Upper lobe of left lung (tissue), 6 donors: ENCODE measurements around the gene TUFT1. TPM values are rescaled to one million over a fixed set of nuclear protein-coding genes. Genes with fewer than 3 reads are reported as not detected.

Source experiments
- ATAC-seq, 2 donors: fragments of 200-7000 bp; cut with Tn5 transposase; one replicate each; pipeline ENCODE4 v1.9.1; 2022; ENCODE audit warnings: mild to moderate bottlenecking in 2 of 2, moderate library complexity in 2 of 2; ENCODE audit not compliant: low FRiP score in 2 of 2
- DNase-seq, 2 donors: peaks; one replicate each; pipeline ENCODE4 v3.0.0-alpha.2; 2019 to 2020
- H3K27ac ChIP-seq, 4 donors: fragments of 200-600 bp; sonication (generic); one replicate each; pipeline ENCODE4 v1.5.1; 2016 to 2019
- H3K27me3 ChIP-seq, 4 donors: fragments of 200-600 bp; sonication (generic); one replicate each; pipeline ENCODE4 v1.5.1; 2017 to 2019
- H3K36me3 ChIP-seq, 4 donors: fragments of 200-600 bp; sonication (generic); one replicate each; pipeline ENCODE4 v1.5.1; 2016 to 2019
- H3K4me1 ChIP-seq, 4 donors: fragments of 200-600 bp; sonication (generic); one replicate each; pipeline ENCODE4 v1.5.1; 2018 to 2019
- H3K4me3 ChIP-seq, 4 donors: fragments of 200-600 bp; sonication (generic); one replicate each; pipeline ENCODE4 v1.5.1; 2017 to 2019; ENCODE audit warnings: mild to moderate bottlenecking in 2 of 4, moderate library complexity in 1 of 4
- H3K9me3 ChIP-seq, 4 donors: fragments of 200-600 bp; sonication (generic); one replicate each; pipeline ENCODE4 v1.5.1; 2018 to 2019
- EP300 ChIP-seq, 4 donors: sonication (generic); formaldehyde crosslinking; IDR thresholded peaks; one replicate each; pipeline ENCODE4 v1.5.1; 2017; ENCODE audit warnings: antibody characterized with exemption in 4 of 4, control low read depth in 2 of 4
- POLR2A ChIP-seq, 4 donors: fragments of 450-650 bp; IDR thresholded peaks; one replicate each; pipeline ENCODE4 v1.5.1; 2016 to 2017; ENCODE audit warnings: antibody characterized with exemption in 4 of 4, mild to moderate bottlenecking in 2 of 4
- POLR2AphosphoS5 ChIP-seq, 2 donors: sonication (generic); formaldehyde crosslinking; IDR thresholded peaks; one replicate each; pipeline ENCODE4 v1.5.1; 2017; ENCODE audit warnings: antibody characterized with exemption in 2 of 2
- WGBS, 2 donors: methylation state at CpG; one replicate each; pipeline ENCODE4 v1.1.5; 2017 to 2018; 5-methylcytosine and 5-hydroxymethylcytosine counted together
- total RNA-seq, 6 donors: library from RNA; depleted of rRNA in 4 of 6; stranded (reverse); fragments of >200 nt in 4 of 6; gene quantifications; one replicate each; pipeline versions ENCODE4 v1.1.0 to v1.2.1, GENCODE V29; 2016 to 2021
- TF ChIP-seq, protein P1 (sequence below), 6 experiments: fragments of 450-650 bp in 4 of 6; fragments of 200-600 bp in 2 of 6; sonication (generic) in 2 of 6; IDR thresholded peaks; one replicate each; pipeline ENCODE4 v1.5.1; 2016 to 2019; ENCODE audit warnings: antibody characterized with exemption in 6 of 6
- donor health status: DM: no; HTN: no; CAD: no; lungs with moderate emphysema.
- donor health status: DM: no; HTN: yes; CAD: no; lungs with severe emphysema.

The TUFT1 gene
- total RNA-seq, 6 donors from 2014 or later: 9.9 to 18.1 (median 12.5) TPM

DNA sequence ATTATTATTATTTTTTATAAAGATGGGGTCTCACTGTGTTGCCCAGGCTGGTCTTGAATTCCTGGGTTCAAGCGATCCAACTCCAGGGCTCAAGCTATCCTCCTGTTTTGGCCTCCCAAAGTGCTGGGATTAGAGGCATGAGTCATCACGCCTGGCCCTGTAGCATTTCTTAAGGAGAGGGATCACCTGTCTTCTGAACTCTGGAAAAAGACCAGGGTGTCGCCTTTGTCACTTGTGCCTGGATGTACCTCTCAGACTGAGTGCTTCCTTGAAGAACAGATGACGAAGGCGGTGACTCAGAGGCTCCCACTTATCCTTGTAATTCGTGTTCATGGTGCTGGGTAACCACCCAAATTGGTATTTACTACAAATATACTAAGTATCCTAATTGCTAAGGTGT lies 31.3 kb upstream of the TUFT1 start:
- ATAC-seq (peak in 1 of 2 donors; percentile 23), DNase-seq (peak in 1 of 2 donors; percentile 90)
- peak overlapping the region in 3 of 4 donors; percentile 27 to 51 (median 32) for H3K27ac ChIP-seq
- H3K27me3 ChIP-seq: no peaks in the 10 kb centered on the region
- H3K9me3 ChIP-seq: no peaks in the 10 kb centered on the region
- no peaks in the 10 kb centered on the region for H3K36me3 ChIP-seq
- peaks cover 11 to 26% (median 16%) of the 10 kb centered on the region in 4 donors for H3K4me1 ChIP-seq
- TF ChIP-seq, protein P1, sequence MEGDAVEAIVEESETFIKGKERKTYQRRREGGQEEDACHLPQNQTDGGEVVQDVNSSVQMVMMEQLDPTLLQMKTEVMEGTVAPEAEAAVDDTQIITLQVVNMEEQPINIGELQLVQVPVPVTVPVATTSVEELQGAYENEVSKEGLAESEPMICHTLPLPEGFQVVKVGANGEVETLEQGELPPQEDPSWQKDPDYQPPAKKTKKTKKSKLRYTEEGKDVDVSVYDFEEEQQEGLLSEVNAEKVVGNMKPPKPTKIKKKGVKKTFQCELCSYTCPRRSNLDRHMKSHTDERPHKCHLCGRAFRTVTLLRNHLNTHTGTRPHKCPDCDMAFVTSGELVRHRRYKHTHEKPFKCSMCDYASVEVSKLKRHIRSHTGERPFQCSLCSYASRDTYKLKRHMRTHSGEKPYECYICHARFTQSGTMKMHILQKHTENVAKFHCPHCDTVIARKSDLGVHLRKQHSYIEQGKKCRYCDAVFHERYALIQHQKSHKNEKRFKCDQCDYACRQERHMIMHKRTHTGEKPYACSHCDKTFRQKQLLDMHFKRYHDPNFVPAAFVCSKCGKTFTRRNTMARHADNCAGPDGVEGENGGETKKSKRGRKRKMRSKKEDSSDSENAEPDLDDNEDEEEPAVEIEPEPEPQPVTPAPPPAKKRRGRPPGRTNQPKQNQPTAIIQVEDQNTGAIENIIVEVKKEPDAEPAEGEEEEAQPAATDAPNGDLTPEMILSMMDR (IDR thresholded peaks at IDR 0.05): no peak
- peak; percentile 54 to 64 for TF ChIP-seq POLR2AphosphoS5 (IDR thresholded peaks at IDR 0.05)
- no peak for TF ChIP-seq POLR2A (IDR thresholded peaks at IDR 0.05)
- TF ChIP-seq EP300 (IDR thresholded peaks at IDR 0.05): peak; percentile 66 to 98 (median 72)
- no peak overlapping the region for H3K4me3 ChIP-seq
- WGBS, 2 donors: 74 to 86% methylated on average over 6 of the region's 6 CpGs

DNA sequence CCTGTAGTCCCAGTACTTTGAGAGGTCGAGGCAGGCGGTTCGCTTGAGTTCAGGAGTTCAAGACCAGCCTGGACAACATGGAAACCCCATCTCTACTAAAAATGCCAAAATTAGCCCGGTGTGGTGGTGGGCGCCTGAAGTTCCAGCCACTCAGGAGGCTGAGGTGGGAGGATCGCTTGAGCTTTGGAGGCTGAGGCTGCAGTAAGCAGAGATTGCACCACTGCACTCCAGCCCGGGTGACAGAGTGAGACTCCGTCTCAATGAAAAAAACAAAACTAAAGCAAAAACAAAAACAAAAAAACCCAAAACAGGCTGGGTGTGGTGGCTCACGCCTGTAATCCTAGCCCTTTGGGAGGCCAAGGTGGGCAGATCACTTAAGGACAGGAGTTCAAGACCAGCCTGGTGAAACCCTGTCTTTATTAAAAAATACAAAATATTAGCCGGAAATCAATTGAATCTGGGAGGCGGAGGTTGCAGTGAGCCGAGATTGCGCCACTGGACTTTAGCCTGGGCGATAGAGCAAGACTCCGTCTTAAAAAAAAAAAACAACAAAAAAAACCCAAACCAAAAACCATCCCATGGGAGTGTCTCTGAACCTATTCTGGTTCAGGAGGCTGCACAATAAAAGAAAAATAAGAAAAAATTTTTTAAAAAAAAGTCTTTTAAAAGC lies 30.6 kb upstream of the TUFT1 start:
- Histone ChIP-seq H3K36me3 (no peaks in the 10 kb centered on the region), H3K27me3 (no peaks in the 10 kb centered on the region), H3K4me1 (peaks cover 11 to 26% (median 17%) of the 10 kb centered on the region in 4 donors), H3K9me3 (no peaks in the 10 kb centered on the region), H3K4me3 (no peak overlapping the region), H3K27ac (peak overlapping the region; percentile 10 to 51 (median 30))
- no peak for ATAC-seq
- no peak for TF ChIP-seq EP300 (IDR thresholded peaks at IDR 0.05)
- TF ChIP-seq, protein P1 (IDR thresholded peaks at IDR 0.05): no peak
- TF ChIP-seq POLR2AphosphoS5 (IDR thresholded peaks at IDR 0.05): no peak
- no peak for TF ChIP-seq POLR2A (IDR thresholded peaks at IDR 0.05)
- no peak for DNase-seq
- 95% methylated on average over 15 of the region's 15 CpGs for WGBS, 2 donors

DNA sequence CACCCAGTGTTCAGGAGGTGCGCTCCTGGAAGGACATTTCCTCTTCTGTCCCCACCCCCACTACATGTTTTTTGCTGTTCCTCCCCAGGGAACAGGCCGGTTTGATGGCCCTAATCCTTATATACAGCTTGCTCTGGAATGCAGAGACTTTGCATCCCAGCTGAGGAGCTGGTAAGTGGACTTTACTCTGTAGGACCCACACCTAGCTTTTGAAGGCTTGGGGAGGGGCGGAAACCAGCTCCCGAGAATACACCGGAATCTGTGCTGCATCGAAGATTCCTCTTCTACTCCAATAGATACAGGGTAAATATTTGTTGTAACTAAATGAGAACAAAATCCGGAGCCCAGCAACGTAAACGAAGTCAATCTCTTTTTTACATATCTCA lies 30.1 kb upstream of the TUFT1 start:
- Histone ChIP-seq H3K36me3 (no peaks in the 10 kb centered on the region), H3K4me3 (no peak overlapping the region), H3K4me1 (peaks cover 11 to 27% (median 22%) of the 10 kb centered on the region in 4 donors), H3K27ac (peak overlapping the region in 1 of 4 donors; percentile 85), H3K27me3 (no peaks in the 10 kb centered on the region), H3K9me3 (no peaks in the 10 kb centered on the region)
- DNase-seq: no peak
- 36 to 37% methylated on average over 9 of the region's 9 CpGs for WGBS, 2 donors
- TF ChIP-seq, protein P1 (IDR thresholded peaks at IDR 0.05): no peak
- TF ChIP-seq POLR2AphosphoS5 (IDR thresholded peaks at IDR 0.05) (no peak), EP300 (IDR thresholded peaks at IDR 0.05) (no peak)
- ATAC-seq: no peak

DNA sequence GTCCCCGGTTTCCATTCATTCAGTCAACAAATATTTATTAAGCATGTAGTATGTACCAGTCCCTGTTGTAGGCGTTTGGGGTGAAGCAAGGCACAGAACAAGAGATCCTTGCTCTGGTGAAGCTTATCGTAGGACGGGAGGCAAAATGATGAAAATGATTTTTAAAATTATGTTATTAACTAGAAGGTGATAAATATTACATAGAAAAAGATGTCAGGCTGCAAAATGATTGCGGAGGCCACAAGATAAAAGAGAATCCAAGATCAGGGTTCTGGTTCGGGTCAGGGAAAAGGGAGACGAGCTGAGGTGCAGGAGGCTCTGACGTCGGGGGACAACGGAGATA lies 29.5 kb upstream of the TUFT1 start:
- no peak for ATAC-seq
- no peaks in the 10 kb centered on the region for H3K9me3 ChIP-seq
- peak overlapping the region; percentile 73 to 87 (median 84) for H3K27ac ChIP-seq
- no peak for TF ChIP-seq POLR2AphosphoS5 (IDR thresholded peaks at IDR 0.05)
- TF ChIP-seq EP300 (IDR thresholded peaks at IDR 0.05): no peak
- TF ChIP-seq, protein P1 (IDR thresholded peaks at IDR 0.05): no peak
- peak in 1 of 4 donors; percentile 17 for TF ChIP-seq POLR2A (IDR thresholded peaks at IDR 0.05)
- peak overlapping the region; percentile 44 to 92 (median 72) for H3K4me3 ChIP-seq
- no peak for DNase-seq
- H3K36me3 ChIP-seq: no peaks in the 10 kb centered on the region
- peaks cover 11 to 30% (median 23%) of the 10 kb centered on the region in 4 donors for H3K4me1 ChIP-seq
- 8 to 10% methylated on average over 10 of the region's 10 CpGs for WGBS, 2 donors
- no peaks in the 10 kb centered on the region for H3K27me3 ChIP-seq
